22Rv1 (cell line): ENCODE measurements around the gene C22orf15.

Experiments used
- H3K27ac ChIP-seq: fragments of 450-650 bp; 2 replicates; pipeline ENCODE4 v1.5.1; 2017
- ZFX ChIP-seq: fragments of 450-650 bp; IDR thresholded peaks from 2 replicates; pipeline ENCODE4 v1.6.1; 2017; ENCODE audit warnings: antibody characterized with exemption, borderline replicate concordance
- TF ChIP-seq, protein P1 (sequence below): fragments of 450-650 bp; IDR thresholded peaks from 2 replicates; pipeline ENCODE4 v1.5.1; 2017; ENCODE audit warnings: mild to moderate bottlenecking

C22orf15 gene

DNA sequence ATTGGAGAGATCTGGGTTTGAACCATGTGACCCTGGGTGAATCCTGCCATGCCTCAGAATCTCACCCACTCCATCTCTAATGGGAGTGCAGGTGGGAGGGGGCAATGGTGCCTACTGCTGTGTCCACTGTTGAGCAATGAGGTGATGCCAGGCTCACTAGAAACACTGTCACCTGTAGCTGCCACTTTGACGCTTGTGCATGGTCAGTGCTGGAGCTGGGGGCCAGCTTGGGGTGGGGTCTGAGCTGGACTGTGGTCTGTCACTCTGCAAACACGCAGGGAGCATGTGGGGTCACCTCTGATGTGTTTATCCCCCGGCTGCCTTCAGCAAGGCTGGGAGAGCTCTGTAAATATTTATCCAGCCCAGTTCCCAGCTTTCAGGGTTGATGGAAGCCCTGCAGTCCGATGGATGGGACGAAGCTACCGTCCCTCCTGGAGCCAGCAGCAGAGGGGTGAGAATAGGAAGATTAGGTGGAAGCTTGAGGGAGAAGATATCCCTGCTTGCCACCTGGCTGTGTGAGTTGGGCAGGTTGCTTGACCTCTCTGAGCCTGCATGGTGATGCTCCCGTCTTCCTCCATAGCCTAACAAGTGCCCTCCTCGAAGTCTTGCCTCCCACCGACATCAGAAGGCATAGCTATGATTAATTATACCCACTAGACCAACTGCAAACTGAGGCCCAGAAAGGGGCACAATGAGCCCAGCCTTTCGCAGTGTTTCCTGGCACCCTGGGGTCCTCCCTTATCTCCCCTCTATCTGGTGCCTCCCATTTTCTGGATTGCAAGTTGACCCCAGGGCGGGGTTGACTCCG, 11.5 kb downstream of the C22orf15 start:
- no peak for TF ChIP-seq ZFX
- TF ChIP-seq, protein P1, sequence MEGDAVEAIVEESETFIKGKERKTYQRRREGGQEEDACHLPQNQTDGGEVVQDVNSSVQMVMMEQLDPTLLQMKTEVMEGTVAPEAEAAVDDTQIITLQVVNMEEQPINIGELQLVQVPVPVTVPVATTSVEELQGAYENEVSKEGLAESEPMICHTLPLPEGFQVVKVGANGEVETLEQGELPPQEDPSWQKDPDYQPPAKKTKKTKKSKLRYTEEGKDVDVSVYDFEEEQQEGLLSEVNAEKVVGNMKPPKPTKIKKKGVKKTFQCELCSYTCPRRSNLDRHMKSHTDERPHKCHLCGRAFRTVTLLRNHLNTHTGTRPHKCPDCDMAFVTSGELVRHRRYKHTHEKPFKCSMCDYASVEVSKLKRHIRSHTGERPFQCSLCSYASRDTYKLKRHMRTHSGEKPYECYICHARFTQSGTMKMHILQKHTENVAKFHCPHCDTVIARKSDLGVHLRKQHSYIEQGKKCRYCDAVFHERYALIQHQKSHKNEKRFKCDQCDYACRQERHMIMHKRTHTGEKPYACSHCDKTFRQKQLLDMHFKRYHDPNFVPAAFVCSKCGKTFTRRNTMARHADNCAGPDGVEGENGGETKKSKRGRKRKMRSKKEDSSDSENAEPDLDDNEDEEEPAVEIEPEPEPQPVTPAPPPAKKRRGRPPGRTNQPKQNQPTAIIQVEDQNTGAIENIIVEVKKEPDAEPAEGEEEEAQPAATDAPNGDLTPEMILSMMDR, result no peak
- no peak overlapping the region for H3K27ac ChIP-seq

- TF ChIP-seq, protein P1, result no peak
- no peak for TF ChIP-seq ZFX
Measured at GRCh38 chr22:23774922-23775436, 12.2 kb downstream of the C22orf15 start.

DNA sequence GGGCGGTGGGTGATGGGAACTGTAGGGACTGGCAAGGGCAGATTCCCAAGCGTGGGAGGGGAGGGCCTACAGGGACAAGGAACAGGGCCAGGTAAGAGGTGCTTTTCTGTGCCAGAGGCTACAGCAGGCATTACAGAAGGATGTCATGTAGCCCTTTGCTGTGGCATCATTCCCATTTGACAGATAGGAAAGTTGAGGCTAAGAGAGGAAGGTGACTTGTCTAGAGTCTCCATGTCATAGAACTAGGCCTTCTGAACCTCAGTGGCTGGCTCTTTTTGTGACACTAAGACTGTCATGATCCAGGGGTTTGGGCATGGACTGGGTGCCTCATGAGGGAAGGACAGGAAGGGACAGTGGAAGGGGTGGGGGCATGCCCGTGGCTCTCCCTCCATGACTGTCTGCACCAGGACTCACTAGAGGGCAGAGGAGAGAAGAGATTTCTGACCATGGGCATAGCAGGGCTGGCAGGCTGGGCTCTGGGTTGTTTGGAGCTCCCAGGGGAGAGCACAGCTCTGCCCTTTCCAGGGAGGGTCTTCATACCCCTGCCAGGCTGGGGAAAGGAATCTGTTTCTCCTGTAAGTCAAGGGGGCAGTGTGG, 13.1 kb downstream of the C22orf15 start:
- H3K27ac ChIP-seq, result no peak overlapping the region
- TF ChIP-seq, protein P1, result no peak
- no peak for TF ChIP-seq ZFX

More at GRCh38 chr22:23774922-23775436, 12.2 kb downstream of the C22orf15 start:
- no peak overlapping the region for H3K27ac ChIP-seq

DNA sequence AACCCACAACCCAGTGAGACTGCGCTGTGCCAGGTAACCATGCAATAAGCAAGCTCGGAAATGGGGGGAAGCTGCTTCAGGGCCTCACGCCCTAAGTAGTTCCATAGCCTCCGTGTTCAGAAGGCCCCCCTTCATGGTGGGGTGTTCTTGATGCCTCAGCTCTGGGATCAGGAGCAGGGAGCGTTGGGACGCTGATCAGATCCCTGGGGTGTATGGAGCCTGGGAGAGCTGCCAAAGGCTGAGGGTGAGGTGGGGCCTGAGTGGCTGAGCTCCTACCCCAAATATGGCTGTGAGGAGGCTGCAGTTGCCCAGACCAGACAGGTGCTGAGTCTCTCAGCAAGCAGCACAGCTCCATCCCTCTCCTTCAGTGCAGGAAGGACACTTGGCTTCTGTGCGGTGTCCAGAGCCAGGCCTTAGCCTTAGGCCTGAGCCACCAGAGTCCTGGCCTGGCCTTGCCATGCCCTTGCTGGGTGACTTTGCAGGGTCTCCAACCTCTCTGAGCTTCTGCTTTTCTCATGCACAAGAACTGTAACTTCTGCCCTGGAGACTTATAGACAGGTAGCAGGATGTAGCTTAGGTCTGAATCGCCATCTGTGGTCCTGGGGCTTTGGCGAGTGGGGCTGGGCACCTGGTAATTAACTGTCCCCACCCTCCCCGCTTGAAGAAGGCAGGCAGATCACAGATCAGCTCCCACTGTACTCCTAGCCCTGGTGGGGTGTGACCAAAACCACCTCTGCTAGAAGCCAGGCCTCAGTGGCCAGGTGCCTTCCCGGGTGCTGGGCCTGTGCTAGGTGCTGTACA, 15.2 kb downstream of the C22orf15 start:
- no peak for TF ChIP-seq ZFX
- TF ChIP-seq, protein P1, result no peak
- H3K27ac ChIP-seq, result no peak overlapping the region

DNA sequence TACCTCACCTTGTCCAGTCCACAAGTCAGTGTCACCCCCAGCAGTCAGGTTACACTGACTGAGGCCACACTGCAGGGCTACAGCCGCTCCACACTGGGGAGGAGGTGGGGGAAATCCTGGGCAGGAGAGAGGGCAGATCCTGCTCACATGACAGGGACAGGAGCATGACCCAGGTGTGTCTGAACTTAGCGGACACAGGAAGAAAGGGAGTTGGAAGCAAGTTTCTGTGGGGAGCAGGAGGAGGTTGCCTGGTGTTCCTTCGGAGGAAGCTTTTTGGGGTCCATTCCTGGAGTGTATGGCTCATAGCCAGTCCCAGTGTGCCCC, 15.7 kb downstream of the C22orf15 start:
- TF ChIP-seq, protein P1, result no peak
- TF ChIP-seq ZFX, result no peak
- no peak overlapping the region for H3K27ac ChIP-seq

GRCh38 chr22:23779083-23779482, 16.3 kb downstream of the C22orf15 start:
- TF ChIP-seq, protein P1, result no peak
- TF ChIP-seq ZFX, result no peak
- no peak overlapping the region for H3K27ac ChIP-seq
